22Rv1 (cell line): Measurements from ENCODE around the gene HMCES.

Source experiments
- H3K27ac ChIP-seq: fragments of 450-650 bp; 2 replicates; pipeline ENCODE4 v1.5.1; 2017
- ZFX ChIP-seq: fragments of 450-650 bp; IDR thresholded peaks from 2 replicates; pipeline ENCODE4 v1.6.1; 2017; ENCODE audit warnings: antibody characterized with exemption, borderline replicate concordance
- TF ChIP-seq, protein P1 (sequence below): fragments of 450-650 bp; IDR thresholded peaks from 2 replicates; pipeline ENCODE4 v1.5.1; 2017; ENCODE audit warnings: mild to moderate bottlenecking

The HMCES gene

DNA sequence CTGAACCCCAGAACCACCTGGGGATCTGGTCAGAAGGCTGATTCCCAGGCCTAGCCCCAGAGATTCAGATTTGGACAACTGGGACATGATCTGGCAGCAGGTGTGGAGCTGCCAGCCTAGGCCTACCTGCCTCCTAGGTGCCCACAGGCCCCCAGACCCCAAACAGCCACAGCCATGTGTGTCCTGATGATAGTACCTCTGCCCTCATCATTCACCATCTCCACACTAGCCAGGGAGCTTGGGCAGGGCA lies 34.7 kb downstream of the HMCES start:
- peak overlapping the region; percentile 95 for H3K27ac ChIP-seq
- TF ChIP-seq, protein P1, sequence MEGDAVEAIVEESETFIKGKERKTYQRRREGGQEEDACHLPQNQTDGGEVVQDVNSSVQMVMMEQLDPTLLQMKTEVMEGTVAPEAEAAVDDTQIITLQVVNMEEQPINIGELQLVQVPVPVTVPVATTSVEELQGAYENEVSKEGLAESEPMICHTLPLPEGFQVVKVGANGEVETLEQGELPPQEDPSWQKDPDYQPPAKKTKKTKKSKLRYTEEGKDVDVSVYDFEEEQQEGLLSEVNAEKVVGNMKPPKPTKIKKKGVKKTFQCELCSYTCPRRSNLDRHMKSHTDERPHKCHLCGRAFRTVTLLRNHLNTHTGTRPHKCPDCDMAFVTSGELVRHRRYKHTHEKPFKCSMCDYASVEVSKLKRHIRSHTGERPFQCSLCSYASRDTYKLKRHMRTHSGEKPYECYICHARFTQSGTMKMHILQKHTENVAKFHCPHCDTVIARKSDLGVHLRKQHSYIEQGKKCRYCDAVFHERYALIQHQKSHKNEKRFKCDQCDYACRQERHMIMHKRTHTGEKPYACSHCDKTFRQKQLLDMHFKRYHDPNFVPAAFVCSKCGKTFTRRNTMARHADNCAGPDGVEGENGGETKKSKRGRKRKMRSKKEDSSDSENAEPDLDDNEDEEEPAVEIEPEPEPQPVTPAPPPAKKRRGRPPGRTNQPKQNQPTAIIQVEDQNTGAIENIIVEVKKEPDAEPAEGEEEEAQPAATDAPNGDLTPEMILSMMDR = no peak
- TF ChIP-seq ZFX = no peak

DNA sequence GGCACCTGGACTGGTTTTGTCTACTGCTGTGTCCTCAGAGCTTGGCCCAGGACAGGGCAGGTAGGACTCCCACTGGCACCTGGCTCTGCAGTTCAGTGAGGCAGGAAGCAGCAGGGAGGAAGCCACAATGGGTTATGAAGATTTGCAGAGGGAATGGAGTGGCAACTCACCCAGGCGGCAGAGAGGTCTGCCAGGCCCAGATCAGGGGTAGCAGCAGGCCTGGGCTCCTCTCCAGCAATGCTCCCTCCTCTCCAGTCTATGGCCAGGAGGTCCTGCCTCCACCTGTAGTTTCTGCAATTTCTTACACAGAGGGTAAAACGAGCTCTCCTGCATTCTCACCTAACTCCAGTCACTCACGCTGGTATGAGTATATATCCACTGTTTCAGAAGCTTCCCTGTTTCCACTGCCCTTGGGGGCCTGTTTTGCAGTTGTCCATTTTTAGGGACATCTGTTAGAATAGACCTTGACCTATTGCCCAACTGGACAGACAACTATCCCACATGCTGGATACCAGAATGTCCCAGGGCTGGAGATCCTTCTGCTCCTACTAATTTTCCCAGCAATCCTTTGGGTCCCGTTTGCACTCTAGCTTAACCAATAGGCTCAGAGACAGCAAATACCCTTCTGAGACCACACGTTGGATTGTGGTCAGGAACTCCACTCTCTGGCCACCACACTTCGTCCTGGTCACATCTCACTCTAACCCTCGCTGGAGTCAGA lies 35.2 kb downstream of the HMCES start:
- peak overlapping the region; percentile 95 for H3K27ac ChIP-seq
- TF ChIP-seq, protein P1 = no peak
- TF ChIP-seq ZFX = no peak

DNA sequence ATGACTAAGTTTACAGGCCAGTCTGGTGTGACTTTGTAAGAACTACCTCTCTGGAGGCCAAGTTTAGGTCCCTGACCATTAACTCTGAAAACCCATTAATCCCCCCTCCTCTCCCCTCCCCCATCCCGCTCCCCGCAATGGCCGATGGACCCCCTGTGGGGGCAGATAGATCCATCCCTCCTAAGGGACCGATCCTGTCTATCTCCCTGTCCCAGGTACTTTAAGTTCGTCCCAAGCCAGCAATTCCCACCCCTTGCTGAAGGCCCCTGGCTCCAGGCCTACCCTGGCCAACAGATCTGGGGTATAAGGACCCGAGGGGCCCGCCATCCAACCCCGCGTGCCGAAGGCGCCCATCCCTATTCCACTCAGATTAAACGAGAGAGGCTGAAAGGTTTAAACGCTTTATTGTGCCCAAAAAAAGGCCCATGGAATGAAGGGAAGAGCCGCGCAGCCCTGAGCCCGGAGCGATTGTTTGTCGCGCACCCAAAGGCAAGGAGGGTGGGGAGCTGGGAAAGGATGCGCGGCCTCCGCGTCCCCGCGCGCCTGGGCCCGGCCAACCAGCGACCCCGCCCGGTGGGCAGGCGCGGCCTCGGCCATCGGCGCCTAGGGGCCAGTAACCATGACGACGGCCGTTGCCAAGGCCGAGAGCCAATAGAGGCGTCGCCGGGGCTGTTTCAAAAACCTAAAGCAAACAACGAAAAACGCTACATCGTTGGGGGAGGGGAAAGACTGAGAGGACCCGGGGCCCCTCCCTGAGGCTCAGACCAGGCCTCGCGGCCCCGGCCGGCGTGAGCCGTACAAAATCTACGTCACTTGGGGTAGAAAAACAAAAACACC lies 35.9 kb downstream of the HMCES start:
- TF ChIP-seq ZFX = no peak
- TF ChIP-seq, protein P1 = peak; percentile 50
- H3K27ac ChIP-seq = peak overlapping the region; percentile 95

DNA sequence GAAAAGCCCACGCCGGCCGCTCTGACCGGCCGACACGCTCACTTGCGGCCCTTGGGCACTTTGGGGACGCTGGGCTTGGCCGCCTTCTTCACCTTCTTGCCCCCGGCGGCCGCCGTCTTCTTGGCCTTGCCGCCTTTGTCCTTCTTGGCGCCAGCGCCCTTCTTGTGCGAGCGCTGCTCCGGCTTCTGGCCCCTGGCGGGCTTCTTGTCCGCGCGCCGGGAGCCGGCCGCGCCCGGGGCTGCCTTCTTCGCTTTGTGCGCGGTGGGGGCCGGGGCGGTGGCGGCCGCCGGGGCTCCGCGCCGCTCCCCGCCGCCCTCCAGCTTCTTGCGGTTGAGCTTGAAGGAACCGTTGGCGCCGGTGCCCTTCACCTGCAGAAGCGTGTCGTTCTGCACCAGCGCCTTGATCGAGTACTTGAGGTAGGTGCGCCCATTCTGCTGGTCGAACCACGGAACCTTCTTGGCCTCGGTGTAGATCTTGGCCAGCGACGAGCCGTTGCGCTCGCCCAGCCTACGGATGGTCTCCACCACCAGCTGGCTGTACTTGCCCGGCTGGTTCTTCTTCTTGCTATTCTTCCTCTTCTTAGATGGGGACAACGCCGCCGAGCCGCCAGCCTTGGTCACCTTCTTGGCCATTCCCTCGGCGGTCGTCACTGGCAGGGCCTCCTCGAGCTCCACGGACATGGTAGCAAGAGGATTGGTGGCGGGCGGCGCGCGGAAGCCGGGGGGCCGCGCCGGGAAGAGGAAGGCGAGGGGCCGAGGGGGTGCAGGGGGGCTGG lies 36.7 kb downstream of the HMCES start:
- no peak for TF ChIP-seq ZFX
- TF ChIP-seq, protein P1 = no peak
- peak overlapping the region; percentile 95 for H3K27ac ChIP-seq

DNA sequence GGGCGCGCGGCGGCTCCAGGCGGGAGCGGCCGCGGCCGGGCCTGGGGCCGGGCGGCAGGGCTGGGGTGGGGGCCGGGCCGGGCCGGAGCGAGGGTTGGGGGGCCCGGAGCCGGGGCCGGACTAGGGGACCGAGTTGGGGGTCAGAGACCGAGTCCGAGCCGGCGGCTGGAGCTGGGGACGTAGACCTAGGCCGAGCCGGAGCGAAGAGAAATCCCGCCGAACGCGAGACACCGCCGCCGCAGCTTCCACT lies 37.3 kb downstream of the HMCES start:
- peak overlapping the region; percentile 95 for H3K27ac ChIP-seq

DNA sequence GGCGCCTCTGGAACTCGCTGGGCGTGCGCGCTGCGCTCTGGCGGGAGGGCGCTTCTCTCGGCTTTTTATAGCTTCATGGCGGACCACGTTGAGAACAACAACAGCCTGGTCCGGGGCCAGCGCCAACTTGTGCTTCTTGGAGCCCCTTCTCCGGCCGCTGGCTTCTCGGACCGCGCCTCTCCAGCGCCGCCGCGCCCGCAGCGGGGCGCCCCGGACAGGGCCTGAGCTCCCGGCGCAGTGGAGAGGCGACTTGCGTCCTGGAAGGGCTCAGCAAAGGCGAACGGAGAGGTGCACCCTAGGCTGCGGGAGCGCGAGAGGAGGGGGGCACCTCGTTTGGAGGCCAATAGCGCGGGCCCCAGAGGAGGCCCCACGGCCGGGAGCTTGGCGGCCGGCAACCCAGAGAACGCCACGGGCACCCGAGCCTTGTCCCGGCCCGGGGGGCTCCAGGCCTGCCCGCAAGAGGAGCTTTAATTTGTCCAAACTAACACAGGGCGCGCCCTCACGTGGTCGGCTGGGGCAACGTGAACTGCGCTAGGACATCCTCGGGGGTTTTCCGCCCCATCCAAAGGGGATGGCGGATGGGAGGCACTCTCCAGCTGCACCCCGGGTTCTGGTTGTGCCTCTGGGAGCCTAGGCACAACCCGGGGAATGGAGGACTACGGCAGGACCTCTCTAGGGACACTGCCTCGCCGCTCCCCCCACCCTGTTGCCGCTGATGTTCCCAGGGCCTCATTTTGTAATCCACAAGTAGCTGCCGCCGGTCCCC lies 37.8 kb downstream of the HMCES start:
- TF ChIP-seq, protein P1 = peak; percentile 87
- TF ChIP-seq ZFX = no peak
- peak overlapping the region; percentile 95 for H3K27ac ChIP-seq

More for the DNA sequence above, 37.3 kb downstream of the HMCES start:
- TF ChIP-seq, protein P1 = no peak
- no peak for TF ChIP-seq ZFX
